ENCODE data around the gene PRDM2.
"Not testable (repeated sequence)": the region's sequence is repeated elsewhere in the genome, so short reads cannot be mapped to it uniquely, and the experiment has no call there.

Gene PRDM2

GRCh38 chr1:13703128-13703513, 3.1 kb downstream of the PRDM2 start:
- Histone ChIP-seq H3K36me3 (ENCODE audit: control insufficient read depth, insufficient read depth, low read length) (no peaks in the 10 kb centered on the region), H3K4me3 (ENCODE audit: low read length) (no peak overlapping the region), H3K9ac (ENCODE audit: low read length) (no peak overlapping the region), H3K4me1 (ENCODE audit: control insufficient read depth, insufficient read depth, low read length) (peaks cover 5% of the 10 kb centered on the region), H3K27ac (ENCODE audit: low read depth, low read length) (no peak overlapping the region), H3K27me3 (ENCODE audit: control insufficient read depth, insufficient read depth, low read length) (no peaks in the 10 kb centered on the region)

DNA sequence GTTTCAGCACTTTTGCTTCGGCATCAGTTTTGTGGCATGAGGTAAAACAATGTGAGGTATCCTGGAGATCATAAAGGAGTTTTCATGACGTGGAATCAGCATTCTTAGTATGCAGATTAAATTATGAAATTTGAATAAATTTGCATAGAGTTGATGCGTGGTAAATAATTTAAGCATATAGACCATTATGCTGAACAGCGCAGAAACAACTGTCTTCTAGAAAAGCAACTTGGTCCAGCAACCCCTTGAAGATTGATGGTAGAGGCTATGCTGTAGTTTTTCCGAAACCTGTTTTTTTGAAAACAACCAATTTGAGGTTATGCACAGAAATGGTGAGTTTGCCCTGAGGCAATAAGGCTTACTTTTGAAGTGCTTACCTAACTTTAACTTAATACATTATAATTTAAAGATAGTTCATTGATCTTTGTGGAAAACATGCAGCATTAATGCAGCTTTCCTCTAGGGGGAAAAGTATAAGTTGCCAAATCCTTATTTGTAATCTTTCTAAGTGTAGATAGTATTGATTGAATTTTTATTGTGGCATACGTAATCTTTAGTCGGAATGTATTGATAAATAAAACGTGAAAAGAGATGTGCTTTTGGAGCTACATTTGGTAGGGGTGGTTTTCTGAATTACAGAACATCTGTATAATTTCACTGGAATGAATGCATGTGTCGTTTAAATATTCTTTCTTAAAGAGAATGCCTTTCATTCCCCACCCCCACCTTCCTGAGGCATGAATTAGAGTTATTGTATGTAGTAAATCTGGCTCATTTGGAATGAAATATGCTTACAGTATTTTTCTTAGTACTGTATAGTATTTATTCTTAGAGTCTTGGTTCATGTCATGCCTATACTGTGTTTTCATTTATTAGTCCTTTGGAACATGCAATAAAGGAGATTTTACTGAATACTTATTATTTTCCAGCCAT, 3.8 kb downstream of the PRDM2 start:
- H3K27me3 ChIP-seq (ENCODE audit: control insufficient read depth, insufficient read depth, low read length) = no peaks in the 10 kb centered on the region
- H3K27ac ChIP-seq (ENCODE audit: low read depth, low read length) = no peak overlapping the region
- peaks cover 5% of the 10 kb centered on the region for H3K4me1 ChIP-seq (ENCODE audit: control insufficient read depth, insufficient read depth, low read length)
- no peaks in the 10 kb centered on the region for H3K36me3 ChIP-seq (ENCODE audit: control insufficient read depth, insufficient read depth, low read length)
- H3K9ac ChIP-seq (ENCODE audit: low read length) = no peak overlapping the region
- no peak overlapping the region for H3K4me3 ChIP-seq (ENCODE audit: low read length)

DNA sequence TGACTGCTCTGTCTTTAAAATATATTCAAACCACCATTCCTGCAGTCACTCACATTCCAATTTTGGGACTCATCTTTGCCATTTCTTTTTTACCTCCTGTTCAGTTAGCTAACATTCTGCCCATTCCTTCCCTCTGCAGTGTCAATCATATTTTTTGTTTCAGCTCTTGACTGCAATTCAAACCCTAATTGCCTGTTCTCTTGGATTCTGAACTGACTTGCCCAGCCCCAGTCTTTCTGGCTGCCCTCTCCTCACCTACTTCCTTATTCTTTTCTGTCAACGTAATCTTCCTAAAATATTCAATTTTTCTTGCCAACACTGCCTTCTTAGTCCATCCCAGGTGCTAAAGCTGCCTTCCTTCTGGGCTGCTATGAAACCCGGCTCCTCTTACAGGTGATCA, 6.1 kb downstream of the PRDM2 start:
- H3K27me3 ChIP-seq (ENCODE audit: control insufficient read depth, insufficient read depth, low read length) = no peaks in the 10 kb centered on the region
- H3K9ac ChIP-seq (ENCODE audit: low read length) = no peak overlapping the region
- H3K36me3 ChIP-seq (ENCODE audit: control insufficient read depth, insufficient read depth, low read length) = no peaks in the 10 kb centered on the region
- no peak overlapping the region for H3K4me3 ChIP-seq (ENCODE audit: low read length)
- H3K4me1 ChIP-seq (ENCODE audit: control insufficient read depth, insufficient read depth, low read length) = peaks cover 1% of the 10 kb centered on the region
- no peak overlapping the region for H3K27ac ChIP-seq (ENCODE audit: low read depth, low read length)

- no peak overlapping the region for H3K4me3 ChIP-seq (ENCODE audit: low read length)
- H3K9ac ChIP-seq (ENCODE audit: low read length) = no peak overlapping the region
- no peaks in the 10 kb centered on the region for H3K36me3 ChIP-seq (ENCODE audit: control insufficient read depth, insufficient read depth, low read length)
- H3K4me1 ChIP-seq (ENCODE audit: control insufficient read depth, insufficient read depth, low read length) = no peaks in the 10 kb centered on the region
- no peak overlapping the region for H3K27ac ChIP-seq (ENCODE audit: low read depth, low read length)
- H3K27me3 ChIP-seq (ENCODE audit: control insufficient read depth, insufficient read depth, low read length) = no peaks in the 10 kb centered on the region
Observed at GRCh38 chr1:13707164-13707563, 7.2 kb downstream of the PRDM2 start.

DNA sequence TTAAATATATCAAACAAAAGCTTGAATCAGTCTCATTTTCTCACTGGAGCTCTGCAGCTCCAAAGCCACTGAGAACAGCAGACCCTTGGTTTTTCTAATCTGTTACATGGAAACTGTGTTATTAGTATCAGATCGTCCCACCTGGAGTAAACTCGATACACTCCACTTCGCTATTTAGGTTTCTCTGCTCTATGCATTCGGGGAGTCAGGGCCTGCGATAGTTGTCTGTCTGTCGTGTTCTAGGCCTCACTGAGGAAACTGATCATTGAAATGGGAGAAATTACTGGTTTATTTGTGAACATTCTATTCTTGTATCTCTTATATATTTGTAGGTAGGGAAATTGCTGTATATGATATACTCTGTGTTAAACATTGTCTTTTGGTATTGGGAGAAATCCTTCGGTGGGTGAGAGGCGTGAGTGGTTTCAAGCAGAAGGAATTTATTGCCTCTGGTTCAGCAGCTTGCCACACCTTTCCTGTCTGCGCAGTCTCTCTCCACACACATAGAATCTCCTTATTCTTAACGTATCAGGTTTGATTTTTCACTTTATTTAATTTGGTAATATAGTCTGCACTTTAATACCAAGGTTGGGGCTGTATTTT, 8.5 kb downstream of the PRDM2 start:
- H3K9ac ChIP-seq (ENCODE audit: low read length) = no peak overlapping the region

GRCh38 chr1:13710086-13710485, 10.1 kb downstream of the PRDM2 start:
- no peak overlapping the region for H3K9ac ChIP-seq (ENCODE audit: low read length)
- no peak overlapping the region for H3K4me3 ChIP-seq (ENCODE audit: low read length)
- H3K36me3 ChIP-seq (ENCODE audit: control insufficient read depth, insufficient read depth, low read length) = no peaks in the 10 kb centered on the region
- no peaks in the 10 kb centered on the region for H3K4me1 ChIP-seq (ENCODE audit: control insufficient read depth, insufficient read depth, low read length)
- H3K27me3 ChIP-seq (ENCODE audit: control insufficient read depth, insufficient read depth, low read length) = no peaks in the 10 kb centered on the region
- H3K27ac ChIP-seq (ENCODE audit: low read depth, low read length) = no peak overlapping the region

More for the DNA sequence above, 8.5 kb downstream of the PRDM2 start:
- H3K27me3 ChIP-seq (ENCODE audit: control insufficient read depth, insufficient read depth, low read length) = no peaks in the 10 kb centered on the region
- no peaks in the 10 kb centered on the region for H3K4me1 ChIP-seq (ENCODE audit: control insufficient read depth, insufficient read depth, low read length)
- H3K36me3 ChIP-seq (ENCODE audit: control insufficient read depth, insufficient read depth, low read length) = no peaks in the 10 kb centered on the region
- no peak overlapping the region for H3K27ac ChIP-seq (ENCODE audit: low read depth, low read length)
- no peak overlapping the region for H3K4me3 ChIP-seq (ENCODE audit: low read length)

- Histone ChIP-seq H3K4me1 (ENCODE audit: control insufficient read depth, insufficient read depth, low read length) (no peaks in the 10 kb centered on the region), H3K9ac (ENCODE audit: low read length) (no peak overlapping the region), H3K27me3 (ENCODE audit: control insufficient read depth, insufficient read depth, low read length) (no peaks in the 10 kb centered on the region), H3K4me3 (ENCODE audit: low read length) (no peak overlapping the region), H3K27ac (ENCODE audit: low read depth, low read length) (no peak overlapping the region), H3K36me3 (ENCODE audit: control insufficient read depth, insufficient read depth, low read length) (no peaks in the 10 kb centered on the region)
Observed at GRCh38 chr1:13714851-13715250, 14.9 kb downstream of the PRDM2 start.

DNA sequence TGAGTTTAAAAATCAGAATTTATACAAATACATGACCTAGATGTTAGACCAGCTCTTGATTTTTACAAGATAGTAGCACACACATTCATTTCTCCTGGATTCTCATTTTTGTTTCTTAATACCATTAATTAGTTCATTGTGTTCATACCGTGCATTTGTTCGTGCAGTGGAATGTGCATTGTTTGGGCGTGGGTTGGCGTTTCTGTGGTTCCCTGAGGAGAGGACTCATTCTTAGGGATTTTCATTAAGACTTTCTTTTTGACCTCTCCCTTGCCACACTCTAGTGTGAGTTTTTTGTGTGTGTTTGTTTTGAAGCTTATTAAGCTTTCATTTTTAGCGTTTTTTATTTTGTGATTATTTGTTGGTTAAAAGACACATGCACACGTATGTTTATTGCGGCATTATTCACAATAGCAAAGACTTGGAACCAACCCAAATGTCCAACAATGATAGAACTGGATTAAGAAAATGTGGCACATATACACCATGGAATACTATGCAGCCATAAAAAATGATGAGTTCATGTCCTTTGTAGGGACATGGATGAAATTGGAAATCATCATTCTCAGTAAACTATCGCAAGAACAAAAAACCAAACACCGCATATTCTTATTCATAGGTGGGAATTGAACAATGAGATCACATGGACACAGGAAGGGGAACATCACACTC, 15.8 kb downstream of the PRDM2 start:
- not testable (repeated sequence) for H3K4me1 ChIP-seq (ENCODE audit: control insufficient read depth, insufficient read depth, low read length); H3K4me3 ChIP-seq (ENCODE audit: low read length); H3K27me3 ChIP-seq (ENCODE audit: control insufficient read depth, insufficient read depth, low read length); H3K36me3 ChIP-seq (ENCODE audit: control insufficient read depth, insufficient read depth, low read length); H3K9ac ChIP-seq (ENCODE audit: low read length); H3K27ac ChIP-seq (ENCODE audit: low read depth, low read length)

DNA sequence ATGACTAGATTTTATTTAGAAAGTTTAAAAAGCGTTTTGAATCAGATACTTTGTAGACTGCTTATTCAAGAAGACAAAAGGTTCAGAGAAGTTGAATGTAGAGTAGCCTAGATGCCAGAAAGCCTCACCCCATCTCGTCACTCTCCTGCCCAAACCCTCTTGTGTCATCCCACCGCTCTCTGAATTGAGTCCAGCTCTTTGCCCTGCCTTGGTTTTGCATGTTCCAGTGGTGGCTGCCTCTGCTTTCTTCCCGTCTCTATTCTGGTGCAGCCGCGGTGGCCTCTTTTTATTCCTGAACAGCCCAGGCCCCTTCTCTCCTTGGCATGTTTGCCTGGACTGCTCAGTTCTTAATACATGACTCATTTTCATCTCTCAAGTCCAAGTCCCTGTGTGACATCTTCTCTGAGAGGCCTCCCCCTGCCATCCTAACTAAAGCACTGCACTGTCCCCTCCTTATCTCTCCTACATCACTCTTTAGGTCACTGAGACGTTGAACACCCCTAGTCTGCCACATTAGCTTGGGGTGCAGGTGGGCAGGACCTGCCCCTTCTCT, 22.9 kb downstream of the PRDM2 start:
- no peak overlapping the region for H3K9ac ChIP-seq (ENCODE audit: low read length)
- no peaks in the 10 kb centered on the region for H3K36me3 ChIP-seq (ENCODE audit: control insufficient read depth, insufficient read depth, low read length)
- H3K4me3 ChIP-seq (ENCODE audit: low read length) = no peak overlapping the region
- no peaks in the 10 kb centered on the region for H3K27me3 ChIP-seq (ENCODE audit: control insufficient read depth, insufficient read depth, low read length)
- H3K27ac ChIP-seq (ENCODE audit: low read depth, low read length) = no peak overlapping the region
- no peaks in the 10 kb centered on the region for H3K4me1 ChIP-seq (ENCODE audit: control insufficient read depth, insufficient read depth, low read length)

- Histone ChIP-seq H3K4me1 (ENCODE audit: control insufficient read depth, insufficient read depth, low read length) (no peaks in the 10 kb centered on the region), H3K27ac (ENCODE audit: low read depth, low read length) (no peak overlapping the region), H3K9ac (ENCODE audit: low read length) (no peak overlapping the region), H3K27me3 (ENCODE audit: control insufficient read depth, insufficient read depth, low read length) (no peaks in the 10 kb centered on the region), H3K36me3 (ENCODE audit: control insufficient read depth, insufficient read depth, low read length) (no peaks in the 10 kb centered on the region), H3K4me3 (ENCODE audit: low read length) (no peak overlapping the region)
Observed at GRCh38 chr1:13723810-13724209, 23.8 kb downstream of the PRDM2 start.

DNA sequence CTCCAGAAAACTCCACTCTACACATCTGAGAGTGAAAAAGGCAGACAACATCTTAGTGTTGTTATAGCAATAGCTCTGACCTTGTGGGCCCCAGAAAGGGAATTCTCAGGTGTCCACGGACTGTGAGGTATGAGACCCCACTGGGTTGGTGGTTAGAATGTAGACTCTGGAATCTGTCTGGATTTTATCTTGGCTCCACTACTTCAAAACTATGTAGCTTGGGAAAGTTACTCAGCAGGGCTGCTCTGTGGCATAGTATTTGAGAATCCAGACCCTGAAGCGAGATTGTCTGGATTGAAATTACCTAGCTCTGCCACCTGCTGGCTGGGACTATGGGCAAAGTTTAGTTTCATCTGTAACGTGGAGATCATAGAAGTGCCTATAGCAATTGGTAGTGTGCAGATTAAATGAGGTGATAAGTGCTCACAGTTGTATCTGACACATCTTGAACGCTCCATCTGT, 25.8 kb downstream of the PRDM2 start:
- Histone ChIP-seq H3K36me3 (ENCODE audit: control insufficient read depth, insufficient read depth, low read length) (no peaks in the 10 kb centered on the region), H3K4me1 (ENCODE audit: control insufficient read depth, insufficient read depth, low read length) (no peaks in the 10 kb centered on the region), H3K4me3 (ENCODE audit: low read length) (no peak overlapping the region), H3K27me3 (ENCODE audit: control insufficient read depth, insufficient read depth, low read length) (no peaks in the 10 kb centered on the region), H3K27ac (ENCODE audit: low read depth, low read length) (no peak overlapping the region), H3K9ac (ENCODE audit: low read length) (no peak overlapping the region)

DNA sequence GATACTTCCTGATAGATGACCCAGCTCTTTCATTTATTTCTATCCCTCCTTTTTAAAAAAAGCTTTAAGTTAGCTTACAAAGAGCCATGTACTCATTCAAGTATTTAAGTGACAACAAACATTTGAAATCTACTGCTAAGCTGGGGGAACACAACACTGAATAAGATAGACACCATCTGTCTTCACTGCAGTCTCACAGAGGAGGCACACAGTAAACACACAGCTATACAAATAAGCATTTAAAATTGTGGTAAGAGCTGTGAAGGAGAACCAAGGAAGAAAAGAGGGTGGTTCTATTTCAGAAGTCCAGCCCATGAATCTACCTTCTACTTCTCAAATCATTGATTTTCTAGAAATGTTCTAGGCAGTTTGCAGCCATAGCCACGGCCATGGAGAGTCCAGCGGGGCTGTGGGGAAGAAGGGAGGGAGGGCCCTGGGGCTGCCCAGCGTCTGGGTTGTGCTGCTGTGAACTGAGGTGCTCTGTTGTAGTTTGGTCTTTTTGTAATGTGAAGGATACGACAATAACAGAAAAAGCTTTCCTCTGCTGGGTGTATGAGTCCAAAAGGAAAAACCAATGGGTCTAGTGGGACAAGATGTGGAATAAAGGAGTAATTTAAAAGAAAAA, 28.2 kb downstream of the PRDM2 start:
- Histone ChIP-seq H3K9ac (ENCODE audit: low read length) (no peak overlapping the region), H3K4me1 (ENCODE audit: control insufficient read depth, insufficient read depth, low read length) (no peaks in the 10 kb centered on the region), H3K27me3 (ENCODE audit: control insufficient read depth, insufficient read depth, low read length) (no peaks in the 10 kb centered on the region), H3K36me3 (ENCODE audit: control insufficient read depth, insufficient read depth, low read length) (no peaks in the 10 kb centered on the region), H3K4me3 (ENCODE audit: low read length) (no peak overlapping the region), H3K27ac (ENCODE audit: low read depth, low read length) (no peak overlapping the region)

Measured in rectal smooth muscle tissue (tissue), 1 donor.